ENCODE data around the gene MYF5.
"Not testable (repeated sequence)": the region's sequence is repeated elsewhere in the genome, so short reads cannot be mapped to it uniquely, and the experiment has no call there.

The MYF5 gene

GRCh38 chr12:80716696-80717469, at the start of gene MYF5:
MYF5 (plus strand) TSS chr12:80716912; CDS start chr12:80717064, 152 bp downstream.
- DNase-seq (ENCODE audit: low read depth), result no peak

GRCh38 chr12:80670214-80670613, 46.5 kb upstream of the MYF5 start:
- DNase-seq (ENCODE audit: low read depth), result no peak

GRCh38 chr12:80676042-80676636, 40.6 kb upstream of the MYF5 start:
- not testable (repeated sequence) for DNase-seq (ENCODE audit: low read depth)

- DNase-seq (ENCODE audit: low read depth), result no peak
Measured at GRCh38 chr12:80676856-80677255, 39.9 kb upstream of the MYF5 start.

GRCh38 chr12:80677994-80678393, 38.7 kb upstream of the MYF5 start:
- DNase-seq (ENCODE audit: low read depth), result no peak

GRCh38 chr12:80679346-80680131, 37.2 kb upstream of the MYF5 start:
- no peak for DNase-seq (ENCODE audit: low read depth)

GRCh38 chr12:80681287-80681686, 35.4 kb upstream of the MYF5 start:
- no peak for DNase-seq (ENCODE audit: low read depth)

GRCh38 chr12:80681786-80682185, 34.9 kb upstream of the MYF5 start:
- DNase-seq (ENCODE audit: low read depth), result no peak

GRCh38 chr12:80684077-80684495, 32.6 kb upstream of the MYF5 start:
- no peak for DNase-seq (ENCODE audit: low read depth)

GRCh38 chr12:80690090-80690489, 26.6 kb upstream of the MYF5 start:
- no peak for DNase-seq (ENCODE audit: low read depth)

- no peak for DNase-seq (ENCODE audit: low read depth)
Measured at GRCh38 chr12:80690513-80690912, 26.2 kb upstream of the MYF5 start.

- no peak for DNase-seq (ENCODE audit: low read depth)
Measured at GRCh38 chr12:80692114-80692513, 24.6 kb upstream of the MYF5 start.

- no peak for DNase-seq (ENCODE audit: low read depth)
Measured at GRCh38 chr12:80697270-80697887, 19.3 kb upstream of the MYF5 start.

- DNase-seq (ENCODE audit: low read depth), result no peak
Measured at GRCh38 chr12:80698256-80698655, 18.5 kb upstream of the MYF5 start.

- no peak for DNase-seq (ENCODE audit: low read depth)
Measured at GRCh38 chr12:80698847-80699542, 17.7 kb upstream of the MYF5 start.

GRCh38 chr12:80700327-80700726, 16.4 kb upstream of the MYF5 start:
- no peak for DNase-seq (ENCODE audit: low read depth)

GRCh38 chr12:80701388-80701787, 15.3 kb upstream of the MYF5 start:
- no peak for DNase-seq (ENCODE audit: low read depth)

GRCh38 chr12:80702889-80703805, 13.6 kb upstream of the MYF5 start:
- no peak for DNase-seq (ENCODE audit: low read depth)

GRCh38 chr12:80704420-80704819, 12.3 kb upstream of the MYF5 start:
- no peak for DNase-seq (ENCODE audit: low read depth)

- no peak for DNase-seq (ENCODE audit: low read depth)
Measured at GRCh38 chr12:80707126-80707829, 9.4 kb upstream of the MYF5 start, which contains the start of gene MYF6. MYF6 (plus strand) TSS chr12:80707634; CDS start chr12:80707720, 86 bp downstream.

Measured in activated T-cell treated with anti-CD3 and anti-CD28 coated beads for 1 hour (primary cell).